Measurements from ENCODE around the gene PTDSS2.

- TF ChIP-seq CTCF (IDR thresholded peaks at IDR 0.05; ENCODE audit: low read length) (no peak), EZH2 (IDR thresholded peaks at IDR 0.05; ENCODE audit: borderline replicate concordance, low read length) (no peak)
Measured at GRCh38 chr11:539971-540481, 89.9 kb downstream of the PTDSS2 start.
